ENCODE results near the gene ARHGDIG.

The ARHGDIG gene

GRCh38 chr16:280991-281659, 734 bp downstream of the ARHGDIG start:
- no peaks in the 10 kb centered on the region for H3K4me1 ChIP-seq (ENCODE audit: insufficient read depth, low read length)
- H3K9ac ChIP-seq (ENCODE audit: low read depth, low read length) = peak overlapping the region; percentile 62; the same call in 1 of the 2 replicates
- H3K36me3 ChIP-seq (ENCODE audit: insufficient read depth, low read length) = no peaks in the 10 kb centered on the region
- no peaks in the 10 kb centered on the region for H3K9me3 ChIP-seq (ENCODE audit: control insufficient read depth, insufficient read depth, low read length)

DNA sequence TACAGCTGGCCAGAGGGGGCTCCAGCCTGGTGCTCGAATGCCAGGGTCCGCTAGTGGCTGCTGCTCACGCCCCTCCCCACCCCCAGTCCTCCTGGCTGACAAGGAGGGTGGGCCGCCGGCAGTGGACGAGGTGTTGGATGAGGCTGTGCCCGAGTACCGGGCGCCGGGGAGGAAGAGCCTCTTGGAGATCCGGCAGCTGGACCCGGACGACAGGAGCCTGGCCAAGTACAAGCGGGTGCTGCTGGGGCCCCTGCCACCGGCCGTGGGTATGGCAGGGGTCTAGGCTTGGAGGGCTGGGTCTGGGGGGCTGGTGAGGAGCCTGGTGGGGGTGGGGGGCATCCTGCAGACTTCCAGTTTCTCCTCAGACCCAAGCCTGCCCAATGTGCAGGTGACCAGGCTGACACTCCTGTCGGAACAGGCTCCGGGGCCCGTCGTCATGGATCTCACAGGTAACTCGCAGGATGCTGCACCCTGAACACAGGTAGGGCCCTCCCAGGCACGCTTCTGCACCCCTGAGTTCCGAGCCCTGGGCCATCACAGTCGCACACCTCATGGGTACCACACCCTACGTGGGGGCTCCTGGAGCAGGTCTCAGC, 1.4 kb downstream of the ARHGDIG start:
- H3K4me1 ChIP-seq (ENCODE audit: insufficient read depth, low read length) = no peaks in the 10 kb centered on the region
- H3K9me3 ChIP-seq (ENCODE audit: control insufficient read depth, insufficient read depth, low read length) = no peaks in the 10 kb centered on the region
- H3K9ac ChIP-seq (ENCODE audit: low read depth, low read length) = no peak overlapping the region
- H3K36me3 ChIP-seq (ENCODE audit: insufficient read depth, low read length) = no peaks in the 10 kb centered on the region

DNA sequence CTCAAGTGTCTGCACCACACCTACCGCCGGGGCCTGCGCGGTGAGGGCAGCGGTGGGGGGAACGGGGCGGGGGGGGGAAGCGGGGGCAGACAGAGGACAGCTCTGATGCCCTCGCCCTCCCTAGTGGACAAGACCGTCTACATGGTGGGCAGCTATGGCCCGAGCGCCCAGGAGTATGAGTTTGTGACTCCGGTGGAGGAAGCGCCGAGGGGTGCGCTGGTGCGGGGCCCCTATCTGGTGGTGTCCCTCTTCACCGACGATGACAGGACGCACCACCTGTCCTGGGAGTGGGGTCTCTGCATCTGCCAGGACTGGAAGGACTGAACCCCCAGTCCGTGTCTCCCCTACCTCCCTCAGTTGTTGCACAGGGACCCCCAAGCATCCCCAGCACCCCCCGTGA, 2.1 kb downstream of the ARHGDIG start:
- no peak overlapping the region for H3K9ac ChIP-seq (ENCODE audit: low read depth, low read length)
- H3K36me3 ChIP-seq (ENCODE audit: insufficient read depth, low read length) = no peaks in the 10 kb centered on the region
- H3K4me1 ChIP-seq (ENCODE audit: insufficient read depth, low read length) = no peaks in the 10 kb centered on the region
- no peaks in the 10 kb centered on the region for H3K9me3 ChIP-seq (ENCODE audit: control insufficient read depth, insufficient read depth, low read length)

DNA sequence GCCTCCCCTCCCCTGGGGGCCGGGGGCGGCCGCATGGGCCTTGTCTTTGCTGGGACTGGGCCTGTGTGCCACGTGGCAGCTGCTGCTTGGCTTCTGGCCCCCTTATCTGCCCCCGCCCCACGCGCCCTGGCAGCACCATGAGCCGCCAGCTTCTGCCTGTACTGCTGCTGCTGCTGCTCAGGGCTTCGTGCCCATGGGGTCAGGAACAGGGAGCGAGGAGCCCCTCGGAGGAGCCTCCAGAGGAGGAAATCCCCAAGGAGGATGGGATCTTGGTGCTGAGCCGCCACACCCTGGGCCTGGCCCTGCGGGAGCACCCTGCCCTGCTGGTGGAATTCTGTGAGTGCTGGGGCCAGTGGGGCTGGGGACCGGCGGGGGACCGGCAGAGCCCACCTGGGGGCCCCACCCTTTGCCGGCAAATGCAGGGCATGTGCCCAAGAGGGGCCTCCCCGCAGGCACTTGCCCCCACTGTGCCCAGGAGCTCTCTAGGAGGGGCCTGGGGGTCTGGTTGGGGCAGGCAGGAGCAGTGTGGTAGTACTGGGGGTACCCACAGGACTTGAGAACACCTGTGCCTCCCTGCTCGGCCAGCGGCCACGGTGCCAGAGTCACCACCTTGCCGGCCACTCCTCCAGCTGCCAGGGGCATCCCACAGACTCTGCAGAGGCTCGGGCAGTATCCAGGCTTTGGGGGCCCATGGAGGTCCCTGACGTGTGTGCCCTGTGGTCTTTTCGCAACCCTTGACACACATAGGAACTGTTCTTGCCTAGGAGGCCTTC, 2.8 kb downstream of the ARHGDIG start, which contains the start of gene PDIA2:
PDIA2 (plus strand) TSS at position 132 of the 773 bp plus-strand sequence; CDS start at position 138, 6 bp downstream.
- H3K9ac ChIP-seq (ENCODE audit: low read depth, low read length) = no peak within 1 kb of the TSS
- H3K36me3 ChIP-seq (ENCODE audit: insufficient read depth, low read length) = no peaks in the 10 kb centered on the region
- no peaks in the 10 kb centered on the region for H3K9me3 ChIP-seq (ENCODE audit: control insufficient read depth, insufficient read depth, low read length)
- no peaks in the 10 kb centered on the region for H3K4me1 ChIP-seq (ENCODE audit: insufficient read depth, low read length)

DNA sequence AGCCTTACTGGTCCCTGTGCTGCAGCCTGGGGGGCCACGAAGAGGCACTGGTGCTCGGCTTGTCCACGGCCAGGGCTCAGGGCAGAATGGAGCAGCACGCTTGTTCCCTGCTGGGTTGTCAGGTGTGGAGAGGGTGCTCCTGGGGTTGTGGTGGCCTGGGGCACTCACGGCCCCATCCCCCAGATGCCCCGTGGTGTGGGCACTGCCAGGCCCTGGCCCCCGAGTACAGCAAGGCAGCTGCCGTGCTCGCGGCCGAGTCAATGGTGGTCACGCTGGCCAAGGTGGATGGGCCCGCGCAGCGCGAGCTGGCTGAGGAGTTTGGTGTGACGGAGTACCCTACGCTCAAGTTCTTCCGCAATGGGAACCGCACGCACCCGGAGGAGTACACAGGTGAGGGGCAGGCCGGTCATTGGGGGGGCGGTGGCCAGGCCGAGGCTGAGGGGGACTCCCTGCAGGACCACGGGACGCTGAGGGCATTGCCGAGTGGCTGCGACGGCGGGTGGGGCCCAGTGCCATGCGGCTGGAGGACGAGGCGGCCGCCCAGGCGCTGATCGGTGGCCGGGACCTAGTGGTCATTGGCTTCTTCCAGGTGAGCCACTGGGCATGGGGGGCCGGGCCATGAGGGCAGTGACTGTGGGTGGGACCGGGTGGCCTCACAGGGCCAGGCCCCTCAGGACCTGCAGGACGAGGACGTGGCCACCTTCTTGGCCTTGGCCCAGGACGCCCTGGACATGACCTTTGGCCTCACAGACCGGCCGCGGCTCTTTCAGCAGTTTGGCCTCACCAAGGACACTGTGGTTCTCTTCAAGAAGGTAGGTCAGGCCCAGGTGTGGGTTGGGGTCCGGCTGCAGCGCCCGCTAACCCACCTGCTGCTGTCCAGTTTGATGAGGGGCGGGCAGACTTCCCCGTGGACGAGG, 4.1 kb downstream of the ARHGDIG start:
- no peaks in the 10 kb centered on the region for H3K36me3 ChIP-seq (ENCODE audit: insufficient read depth, low read length)
- H3K4me1 ChIP-seq (ENCODE audit: insufficient read depth, low read length) = no peaks in the 10 kb centered on the region
- no peaks in the 10 kb centered on the region for H3K9me3 ChIP-seq (ENCODE audit: control insufficient read depth, insufficient read depth, low read length)
- no peak overlapping the region for H3K9ac ChIP-seq (ENCODE audit: low read depth, low read length)

DNA sequence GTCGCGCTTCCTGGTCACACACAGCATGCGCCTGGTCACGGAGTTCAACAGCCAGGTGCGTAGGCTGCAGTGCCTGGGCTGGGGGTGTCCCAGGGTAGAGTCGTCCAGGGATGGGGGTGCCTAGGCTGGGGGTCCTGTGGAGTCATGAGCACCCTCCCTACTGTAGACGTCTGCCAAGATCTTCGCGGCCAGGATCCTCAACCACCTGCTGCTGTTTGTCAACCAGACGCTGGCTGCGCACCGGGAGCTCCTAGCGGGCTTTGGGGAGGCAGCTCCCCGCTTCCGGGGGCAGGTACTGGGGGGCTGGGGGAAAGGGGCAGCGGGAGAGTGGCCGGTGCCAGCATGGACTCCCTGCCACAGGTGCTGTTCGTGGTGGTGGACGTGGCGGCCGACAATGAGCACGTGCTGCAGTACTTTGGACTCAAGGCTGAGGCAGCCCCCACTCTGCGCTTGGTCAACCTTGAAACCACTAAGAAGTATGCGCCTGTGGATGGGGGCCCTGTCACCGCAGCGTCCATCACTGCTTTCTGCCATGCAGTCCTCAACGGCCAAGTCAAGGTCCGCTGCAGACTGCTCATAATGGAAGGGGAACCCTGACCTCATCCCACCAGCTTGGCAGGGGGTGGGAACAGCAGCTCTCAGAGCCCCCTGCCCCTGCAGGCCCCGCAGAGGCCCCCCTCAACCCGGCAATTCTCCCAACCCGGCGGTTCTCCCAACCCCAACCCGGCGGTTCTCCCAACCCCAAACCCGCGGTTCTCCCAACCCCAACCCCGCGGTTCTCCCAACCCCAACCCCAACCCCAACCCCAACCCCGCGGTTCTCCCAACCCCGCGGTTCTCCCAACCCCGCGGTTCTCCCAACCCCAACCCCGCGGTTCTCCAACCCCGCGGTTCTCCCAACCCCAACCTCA, 5.0 kb downstream of the ARHGDIG start:
- H3K36me3 ChIP-seq (ENCODE audit: insufficient read depth, low read length) = no peaks in the 10 kb centered on the region
- no peak overlapping the region for H3K9ac ChIP-seq (ENCODE audit: low read depth, low read length)
- no peaks in the 10 kb centered on the region for H3K9me3 ChIP-seq (ENCODE audit: control insufficient read depth, insufficient read depth, low read length)
- H3K4me1 ChIP-seq (ENCODE audit: insufficient read depth, low read length) = no peaks in the 10 kb centered on the region

DNA sequence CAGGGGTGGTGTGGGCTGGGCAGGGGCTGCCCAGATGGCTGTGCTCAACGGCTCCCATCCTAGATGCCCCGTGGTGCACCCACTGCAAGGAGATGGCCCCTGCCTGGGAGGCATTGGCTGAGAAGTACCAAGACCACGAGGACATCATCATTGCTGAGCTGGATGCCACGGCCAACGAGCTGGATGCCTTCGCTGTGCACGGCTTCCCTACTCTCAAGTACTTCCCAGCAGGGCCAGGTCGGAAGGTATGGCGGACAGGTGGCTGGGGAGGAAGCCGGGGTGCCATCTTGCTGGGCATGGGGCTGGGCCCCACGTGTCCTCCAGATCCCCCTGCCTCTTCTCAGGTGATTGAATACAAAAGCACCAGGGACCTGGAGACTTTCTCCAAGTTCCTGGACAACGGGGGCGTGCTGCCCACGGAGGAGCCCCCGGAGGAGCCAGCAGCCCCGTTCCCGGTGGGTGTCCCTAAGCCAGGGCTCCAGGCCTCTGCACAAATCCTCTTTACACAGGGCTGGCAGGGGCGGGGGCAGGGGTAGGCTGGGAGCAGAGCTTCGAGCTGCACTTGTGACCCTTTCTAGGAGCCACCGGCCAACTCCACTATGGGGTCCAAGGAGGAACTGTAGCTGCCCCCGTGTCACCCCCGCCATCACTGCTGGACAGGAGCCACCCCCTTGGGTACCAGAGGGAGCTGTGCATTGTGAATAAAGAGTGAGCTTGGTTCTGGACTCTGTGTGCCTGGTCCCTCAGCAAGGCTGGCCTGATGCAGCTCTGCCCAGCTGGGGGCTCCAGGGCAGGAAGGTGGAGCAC, 6.3 kb downstream of the ARHGDIG start:
- H3K9ac ChIP-seq (ENCODE audit: low read depth, low read length) = no peak overlapping the region
- H3K4me1 ChIP-seq (ENCODE audit: insufficient read depth, low read length) = no peaks in the 10 kb centered on the region
- no peaks in the 10 kb centered on the region; the same call in 1 of the 2 replicates for H3K36me3 ChIP-seq (ENCODE audit: insufficient read depth, low read length)
- no peaks in the 10 kb centered on the region for H3K9me3 ChIP-seq (ENCODE audit: control insufficient read depth, insufficient read depth, low read length)

DNA sequence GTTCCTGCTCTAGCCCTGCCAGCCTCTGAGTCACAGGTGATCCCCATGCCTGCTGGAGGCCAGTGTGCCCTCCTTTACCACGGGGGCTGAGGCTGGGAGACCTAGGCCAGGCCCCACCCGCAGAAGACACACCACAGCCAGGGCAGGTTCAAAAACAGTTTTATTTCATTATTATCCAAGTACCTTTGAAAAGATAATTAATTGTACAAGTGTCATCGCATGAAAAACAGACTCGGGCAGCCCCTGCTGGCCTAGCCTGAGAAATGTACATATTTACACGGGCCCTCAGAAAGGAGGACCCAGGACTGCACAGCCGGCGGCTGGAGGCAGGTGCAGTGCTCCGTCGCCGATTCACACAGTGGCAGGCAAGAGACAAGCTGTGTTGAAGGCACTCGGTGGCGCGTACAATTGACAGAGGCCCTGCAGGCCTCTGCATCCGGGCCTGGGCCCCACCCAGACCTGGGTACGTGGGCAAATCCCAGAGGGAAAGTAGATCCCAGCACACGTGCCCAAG, 7.0 kb downstream of the ARHGDIG start:
- Histone ChIP-seq H3K9me3 (ENCODE audit: control insufficient read depth, insufficient read depth, low read length) (no peaks in the 10 kb centered on the region), H3K36me3 (ENCODE audit: insufficient read depth, low read length) (no peaks in the 10 kb centered on the region; the same call in 1 of the 2 replicates), H3K9ac (ENCODE audit: low read depth, low read length) (no peak overlapping the region), H3K4me1 (ENCODE audit: insufficient read depth, low read length) (no peaks in the 10 kb centered on the region)

DNA sequence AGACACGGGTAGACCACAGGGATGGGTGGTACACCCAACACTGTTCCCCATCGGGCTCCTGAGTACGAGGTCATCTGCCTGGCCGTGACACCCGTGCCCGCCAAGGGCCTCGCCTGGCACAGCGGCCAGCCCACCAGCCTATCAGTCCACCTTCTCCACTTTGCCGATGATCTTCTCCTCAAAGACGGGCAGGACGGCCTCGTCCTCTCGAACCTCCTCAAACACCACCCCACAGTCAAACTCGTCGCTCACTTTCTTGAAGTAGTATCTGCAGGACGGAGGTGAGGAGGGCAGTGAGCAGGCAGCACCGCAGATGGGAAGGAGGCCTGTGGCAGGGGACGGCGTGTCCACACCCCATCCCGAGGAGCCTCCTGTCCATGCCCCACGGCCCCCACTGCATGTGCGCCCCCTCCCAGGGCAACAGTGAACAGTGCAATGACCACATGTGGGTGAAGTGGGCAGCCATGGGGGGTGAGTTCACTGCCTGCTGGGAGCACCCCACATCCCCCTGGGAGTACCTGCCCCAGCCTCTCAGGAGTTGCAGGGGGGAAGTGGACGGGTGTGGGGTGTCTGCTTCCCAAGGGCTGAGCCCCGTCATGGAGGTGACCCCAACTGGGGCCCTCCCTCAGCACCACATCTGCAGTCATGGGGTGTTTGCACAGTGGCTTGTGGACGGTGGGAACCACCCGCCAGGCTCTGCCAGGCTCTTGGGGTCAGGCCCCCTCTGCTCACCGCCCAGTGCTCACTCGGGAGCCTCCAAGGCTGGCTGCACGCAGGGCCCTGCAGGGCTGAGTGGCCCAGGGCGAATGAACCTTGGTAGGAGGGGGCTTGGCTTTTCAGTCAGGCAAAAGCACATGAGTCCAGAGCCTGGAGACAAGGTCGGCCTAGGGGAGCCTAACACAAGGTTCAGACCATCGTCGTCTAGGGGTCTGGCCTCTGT, 7.9 kb downstream of the ARHGDIG start:
- Histone ChIP-seq H3K4me1 (ENCODE audit: insufficient read depth, low read length) (no peaks in the 10 kb centered on the region), H3K36me3 (ENCODE audit: insufficient read depth, low read length) (no peaks in the 10 kb centered on the region; the same call in 1 of the 2 replicates), H3K9ac (ENCODE audit: low read depth, low read length) (no peak overlapping the region), H3K9me3 (ENCODE audit: control insufficient read depth, insufficient read depth, low read length) (no peaks in the 10 kb centered on the region)

DNA sequence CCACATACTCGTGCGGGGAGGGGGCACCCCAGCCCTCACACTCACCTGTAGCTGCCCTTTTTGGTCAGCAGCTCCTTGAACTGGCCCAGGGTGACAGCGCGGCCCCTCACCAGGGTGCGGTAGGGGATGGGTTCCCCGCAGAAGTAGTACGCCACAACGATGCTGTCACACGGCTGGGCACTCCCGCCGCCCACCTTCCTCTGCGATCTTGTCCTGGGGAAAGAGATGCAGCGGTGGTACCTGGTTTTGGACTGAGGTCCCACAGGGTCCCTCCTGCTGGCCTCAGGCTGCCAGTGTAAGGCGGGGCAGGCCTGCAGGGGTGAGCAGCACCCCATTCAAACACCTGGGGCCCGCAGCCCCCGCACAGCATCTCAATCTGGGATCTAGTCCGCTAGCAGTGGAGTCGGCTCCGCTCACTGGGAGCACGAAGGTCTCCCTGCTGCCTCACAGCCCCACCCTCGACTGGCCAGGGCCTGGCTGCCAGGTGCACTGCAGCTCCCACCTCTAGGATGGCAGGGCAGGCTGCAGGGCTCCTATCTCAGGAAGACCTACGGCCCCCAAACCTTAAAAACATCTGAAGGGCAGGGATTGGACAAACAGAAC, 9.1 kb downstream of the ARHGDIG start:
- H3K9ac ChIP-seq (ENCODE audit: low read depth, low read length) = no peak overlapping the region
- H3K9me3 ChIP-seq (ENCODE audit: control insufficient read depth, insufficient read depth, low read length) = no peaks in the 10 kb centered on the region
- H3K36me3 ChIP-seq (ENCODE audit: insufficient read depth, low read length) = no peaks in the 10 kb centered on the region; the same call in 1 of the 2 replicates
- H3K4me1 ChIP-seq (ENCODE audit: insufficient read depth, low read length) = no peaks in the 10 kb centered on the region

GRCh38 chr16:290015-290680, 9.8 kb downstream of the ARHGDIG start:
- H3K9me3 ChIP-seq (ENCODE audit: control insufficient read depth, insufficient read depth, low read length) = no peaks in the 10 kb centered on the region
- H3K4me1 ChIP-seq (ENCODE audit: insufficient read depth, low read length) = no peaks in the 10 kb centered on the region
- no peak overlapping the region for H3K9ac ChIP-seq (ENCODE audit: low read depth, low read length)
- no peaks in the 10 kb centered on the region; the same call in 1 of the 2 replicates for H3K36me3 ChIP-seq (ENCODE audit: insufficient read depth, low read length)

Measured in ES-I3 (cell line).